ENCODE data around the gene TM9SF3.

TM9SF3 gene

GRCh38 chr10:96529634-96530279, 57.1 kb downstream of the TM9SF3 start:
- Histone ChIP-seq H3K27me3 (ENCODE audit: low read length) (no peaks in the 10 kb centered on the region), H3K79me2 (ENCODE audit: insufficient read depth, low read length) (no peaks in the 10 kb centered on the region), H3K36me3 (ENCODE audit: low read length) (peaks cover 35% of the 10 kb centered on the region; the same call in 1 of the 2 replicates), H2AFZ (ENCODE audit: low read depth, low read length, severe bottlenecking) (no peak overlapping the region), H3K4me3 (ENCODE audit: insufficient read depth, low read length, poor library complexity, severe bottlenecking) (no peak overlapping the region), H3K4me2 (ENCODE audit: low read depth, low read length, poor library complexity, severe bottlenecking) (no peak overlapping the region), H3F3A (ENCODE audit: insufficient read depth) (0 out of 2 replicates have a peak, but pooled peaks cover 7% of the 10 kb centered on the region), H3K9ac (ENCODE audit: low read length) (no peak overlapping the region), H3K9me2 (replicated peaks; ENCODE audit: insufficient read depth, low read length) (no peaks in the 10 kb centered on the region), H3K27ac (ENCODE audit: low read depth, low read length) (no peak overlapping the region), H4K20me1 (ENCODE audit: low read depth, low read length) (0 out of 2 replicates have a peak, but pooled peaks cover 4% of the 10 kb centered on the region), H3K9me3 (ENCODE audit: insufficient read depth, low read length) (no peaks in the 10 kb centered on the region)
- TF ChIP-seq CTCF (IDR thresholded peaks at IDR 0.05; ENCODE audit: insufficient read depth, low read length, poor library complexity, severe bottlenecking) (no peak), EZH2phosphoT487 (conservative IDR thresholded peaks at IDR 0.05; ENCODE audit: low read length) (no peak)

- Histone ChIP-seq H3K27ac (ENCODE audit: low read depth, low read length) (no peak overlapping the region), H3K4me3 (ENCODE audit: insufficient read depth, low read length, poor library complexity, severe bottlenecking) (no peak overlapping the region), H3K27me3 (ENCODE audit: low read length) (no peaks in the 10 kb centered on the region), H3K9me2 (replicated peaks; ENCODE audit: insufficient read depth, low read length) (no peaks in the 10 kb centered on the region), H2AFZ (ENCODE audit: low read depth, low read length, severe bottlenecking) (no peak overlapping the region), H3K36me3 (ENCODE audit: low read length) (peaks cover 60% of the 10 kb centered on the region), H3K9ac (ENCODE audit: low read length) (no peak overlapping the region), H3K4me2 (ENCODE audit: low read depth, low read length, poor library complexity, severe bottlenecking) (no peak overlapping the region), H3K9me3 (ENCODE audit: insufficient read depth, low read length) (no peaks in the 10 kb centered on the region), H3F3A (ENCODE audit: insufficient read depth) (peaks cover 10% of the 10 kb centered on the region; the same call in 1 of the 2 replicates), H4K20me1 (ENCODE audit: low read depth, low read length) (peaks cover 4% of the 10 kb centered on the region; the same call in 1 of the 2 replicates), H3K79me2 (ENCODE audit: insufficient read depth, low read length) (no peaks in the 10 kb centered on the region)
- TF ChIP-seq EZH2phosphoT487 (conservative IDR thresholded peaks at IDR 0.05; ENCODE audit: low read length): no peak
- no peak for TF ChIP-seq CTCF (IDR thresholded peaks at IDR 0.05; ENCODE audit: insufficient read depth, low read length, poor library complexity, severe bottlenecking)
Measured at GRCh38 chr10:96524741-96525140, 62.1 kb downstream of the TM9SF3 start.

GRCh38 chr10:96517284-96517683, 69.5 kb downstream of the TM9SF3 start:
- no peak overlapping the region for H2AFZ ChIP-seq (ENCODE audit: low read depth, low read length, severe bottlenecking)
- 0 out of 2 replicates have a peak, but pooled peaks cover 2% of the 10 kb centered on the region for H3K27me3 ChIP-seq (ENCODE audit: low read length)
- H3K9me3 ChIP-seq (ENCODE audit: insufficient read depth, low read length): no peaks in the 10 kb centered on the region
- no peak overlapping the region for H3K4me2 ChIP-seq (ENCODE audit: low read depth, low read length, poor library complexity, severe bottlenecking)
- TF ChIP-seq CTCF (IDR thresholded peaks at IDR 0.05; ENCODE audit: insufficient read depth, low read length, poor library complexity, severe bottlenecking): no peak
- TF ChIP-seq EZH2phosphoT487 (conservative IDR thresholded peaks at IDR 0.05; ENCODE audit: low read length): no peak
- H3K79me2 ChIP-seq (ENCODE audit: insufficient read depth, low read length): no peaks in the 10 kb centered on the region
- H3K36me3 ChIP-seq (ENCODE audit: low read length): peaks cover 27% of the 10 kb centered on the region
- H3F3A ChIP-seq (ENCODE audit: insufficient read depth): peaks cover 12% of the 10 kb centered on the region
- H3K9ac ChIP-seq (ENCODE audit: low read length): no peak overlapping the region
- H3K4me3 ChIP-seq (ENCODE audit: insufficient read depth, low read length, poor library complexity, severe bottlenecking): no peak overlapping the region
- no peaks in the 10 kb centered on the region for H3K9me2 ChIP-seq (replicated peaks; ENCODE audit: insufficient read depth, low read length)
- no peak overlapping the region for H3K27ac ChIP-seq (ENCODE audit: low read depth, low read length)
- H4K20me1 ChIP-seq (ENCODE audit: low read depth, low read length): no peaks in the 10 kb centered on the region
